HEK293T (cell line): ENCODE data around the gene DCST2.

Source experiments
- CTCF ChIA-PET: fragments of 350-600 bp; formaldehyde crosslinking; extraction: SDS; loops from one replicate; lab custom pipeline; 2021; ENCODE audit warnings: antibody characterized with exemption, inconsistent platforms; lab: Yijun Ruan, JAX
- POLR2A ChIA-PET: fragments of 350-600 bp; formaldehyde crosslinking; extraction: SDS; loops from one replicate; lab custom pipeline; 2020; ENCODE audit warnings: antibody characterized with exemption, inconsistent platforms; lab: Yijun Ruan, JAX
- DNase-seq: peaks from one replicate; pipeline ENCODE4 v3.0.0; 2012; ENCODE audit warnings: mixed read lengths; ENCODE audit errors: extremely low spot score
- ARNT ChIP-seq: fragments of 450-650 bp; IDR thresholded peaks from 2 replicates; pipeline ENCODE4 v1.6.1; 2017; ENCODE audit warnings: mild to moderate bottlenecking
- BHLHE40 ChIP-seq: fragments of 450-650 bp; IDR thresholded peaks from 2 replicates; pipeline ENCODE4 v1.6.1; 2016; ENCODE audit warnings: mild to moderate bottlenecking, moderate library complexity, borderline replicate concordance
- CTBP1 ChIP-seq: fragments of 450-650 bp; IDR thresholded peaks from 2 replicates; pipeline ENCODE4 v1.6.1; 2016; ENCODE audit warnings: borderline replicate concordance
- ELF4 ChIP-seq: fragments of 450-650 bp; IDR thresholded peaks from 2 replicates; pipeline ENCODE4 v1.6.1; 2017; ENCODE audit warnings: antibody characterized with exemption
- FOXA1 ChIP-seq: fragments of 450-650 bp; IDR thresholded peaks from 2 replicates; pipeline ENCODE4 v1.6.1; 2016; ENCODE audit warnings: mild to moderate bottlenecking
- FOXK2 ChIP-seq: fragments of 450-650 bp; IDR thresholded peaks from 2 replicates; pipeline ENCODE4 v1.6.1; 2016; ENCODE audit warnings: mild to moderate bottlenecking
- FOXM1 ChIP-seq: fragments of 450-650 bp; IDR thresholded peaks from 2 replicates; pipeline ENCODE4 v1.6.1; 2017; ENCODE audit warnings: mild to moderate bottlenecking, borderline replicate concordance
- HDGF ChIP-seq: fragments of 450-650 bp; IDR thresholded peaks from 2 replicates; pipeline ENCODE4 v1.6.1; 2017; ENCODE audit warnings: antibody characterized with exemption, borderline replicate concordance
- L3MBTL2 ChIP-seq: fragments of 450-650 bp; conservative IDR thresholded peaks from 2 replicates; pipeline ENCODE4 v1.6.1; 2016; ENCODE audit warnings: mild to moderate bottlenecking
- LEF1 ChIP-seq: fragments of 450-650 bp; IDR thresholded peaks from 2 replicates; pipeline ENCODE4 v1.6.1; 2017; ENCODE audit warnings: mild to moderate bottlenecking, borderline replicate concordance
- NFRKB ChIP-seq: fragments of 450-650 bp; IDR thresholded peaks from 2 replicates; pipeline ENCODE4 v1.6.1; 2016; ENCODE audit warnings: mild to moderate bottlenecking, moderate library complexity
- PKNOX1 ChIP-seq: fragments of 450-650 bp; IDR thresholded peaks from 2 replicates; pipeline ENCODE4 v1.6.1; 2016
- SP1 ChIP-seq: fragments of 450-650 bp; IDR thresholded peaks from 2 replicates; pipeline ENCODE4 v1.6.1; 2017
- SUZ12 ChIP-seq: fragments of 450-650 bp; IDR thresholded peaks from 2 replicates; pipeline ENCODE4 v1.6.1; 2016; ENCODE audit warnings: mild to moderate bottlenecking
- TARDBP ChIP-seq: fragments of 450-650 bp; IDR thresholded peaks from 2 replicates; pipeline ENCODE4 v1.6.1; 2016
- ZNF384 ChIP-seq: fragments of 450-650 bp; IDR thresholded peaks from 2 replicates; pipeline ENCODE4 v1.6.1; 2016

Gene DCST2

GRCh38 chr1:155022927-155023236, 10.7 kb downstream of the DCST2 start:
- ChIA-PET CTCF (interaction anchor here (1.4 kb wide), 1 partner anchor 23 kb away, joined by 4 read pairs; no protein-coding TSS in a partner anchor), POLR2A (interaction anchor here (0.9 to 1.2 kb wide), 2 partner anchors 24 to 62 kb away, joined by 3 to 4 read pairs; partner anchors contain the start of gene PYGO2)
- TF ChIP-seq ARNT = no peak
- TF ChIP-seq SP1 = no peak
- no peak for TF ChIP-seq TARDBP
- no peak for DNase-seq

DNA sequence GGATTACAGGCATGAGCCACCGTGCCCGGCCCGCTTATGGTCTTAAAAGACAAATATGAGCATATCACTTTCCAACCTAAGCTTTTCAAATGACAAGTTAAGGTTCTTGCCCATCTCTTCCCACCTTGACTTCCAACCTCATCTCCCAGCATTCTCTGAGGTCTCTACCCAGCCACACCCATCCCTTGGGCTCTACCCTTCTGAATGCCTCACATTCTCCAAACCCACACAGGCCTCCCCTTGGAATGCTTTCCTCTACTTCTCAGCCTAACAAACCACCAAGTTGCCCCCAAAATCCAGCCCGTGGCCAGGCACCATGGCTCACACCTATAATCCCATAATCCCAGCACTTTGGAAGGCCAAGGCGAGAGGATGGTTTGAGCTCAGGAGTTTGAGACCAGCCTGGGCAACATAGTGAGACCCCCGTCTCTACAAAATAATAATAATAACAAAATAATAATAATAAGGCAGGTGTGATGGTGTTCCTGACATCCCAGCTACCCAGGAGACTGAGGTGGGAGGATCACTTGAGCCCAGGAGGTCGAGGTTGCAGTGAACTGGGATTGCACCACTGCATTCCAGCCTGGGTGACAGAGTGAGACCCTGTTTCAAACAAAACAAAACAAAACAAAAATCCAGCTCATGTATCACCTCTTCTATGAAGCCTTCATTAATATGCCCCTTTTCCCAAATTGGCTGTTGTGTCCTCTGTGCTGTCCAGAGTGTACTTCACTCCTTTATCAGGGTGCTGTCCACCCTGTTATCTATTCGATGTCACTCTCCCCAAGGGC, 11.2 kb downstream of the DCST2 start:
- ChIA-PET POLR2A (interaction anchor here (1.2 kb wide), 1 partner anchor 24 kb away, joined by 4 read pairs; no protein-coding TSS in a partner anchor), CTCF (interaction anchor here (1.4 kb wide), 1 partner anchor 22 kb away, joined by 4 read pairs; no protein-coding TSS in a partner anchor)
- DNase-seq = no peak
- no peak for TF ChIP-seq TARDBP
- no peak for TF ChIP-seq L3MBTL2
- TF ChIP-seq FOXK2 = no peak
- TF ChIP-seq SUZ12 = no peak
- TF ChIP-seq NFRKB = no peak
- TF ChIP-seq ELF4 = no peak
- no peak for TF ChIP-seq SP1

DNA sequence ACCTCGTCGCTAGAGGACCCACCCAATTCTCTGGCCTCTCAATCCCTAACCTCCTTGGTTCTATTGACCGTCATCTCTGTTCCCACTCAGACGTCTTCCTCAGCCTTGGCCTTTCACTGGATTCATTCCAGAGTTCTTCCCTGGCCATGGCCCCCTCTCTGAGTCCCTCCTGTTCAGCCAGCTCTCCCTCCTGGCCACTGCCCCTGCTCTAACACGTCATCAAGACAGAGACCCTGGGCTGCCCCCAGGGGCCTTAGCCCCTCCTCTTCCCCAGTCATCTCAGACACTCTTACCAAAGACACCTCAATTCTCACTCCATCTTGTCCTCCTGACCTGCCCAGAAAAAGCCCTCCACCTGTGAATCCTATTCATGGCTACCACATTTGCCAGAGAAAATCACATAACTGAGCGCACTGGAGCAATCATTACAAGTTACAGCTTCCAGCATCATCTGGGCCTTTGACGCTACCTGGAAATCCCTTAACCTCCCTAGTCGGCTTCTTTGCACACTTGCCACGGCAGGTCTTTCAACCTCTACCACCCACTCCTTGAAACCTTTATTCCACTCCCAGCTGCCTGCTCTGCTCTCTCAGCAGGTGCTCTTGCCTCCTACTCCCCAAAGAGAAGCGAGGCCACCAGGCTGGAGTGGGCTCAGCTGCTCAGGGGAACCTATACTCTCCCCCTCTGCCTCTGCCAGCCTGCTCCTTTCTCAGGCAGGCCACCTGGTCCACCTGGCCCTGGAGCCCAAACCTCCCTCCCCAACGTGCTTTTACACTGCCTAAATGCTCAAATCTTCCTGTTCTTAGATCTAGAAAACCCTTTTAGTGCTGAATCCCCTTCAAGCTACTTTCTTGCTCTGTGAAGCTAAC, 14.0 kb downstream of the DCST2 start:
- ChIA-PET POLR2A (interaction anchor here (0.9 to 1.4 kb wide), 4 partner anchors 19 to 83 kb away, joined by 3 read pairs; partner anchors contain the start of gene PMVK), CTCF (interaction anchor here (0.8 to 1.1 kb wide), 2 partner anchors 31 to 59 kb away, joined by 3 read pairs; partner anchors contain the start of gene ADAM15)
- no peak for DNase-seq
- TF ChIP-seq ELF4 = no peak
- TF ChIP-seq FOXK2 = no peak
- no peak for TF ChIP-seq TARDBP
- TF ChIP-seq FOXA1 = no peak
- no peak for TF ChIP-seq NFRKB
- no peak for TF ChIP-seq L3MBTL2
- TF ChIP-seq SP1 = no peak
- no peak for TF ChIP-seq FOXM1
- TF ChIP-seq BHLHE40 = no peak
- no peak for TF ChIP-seq ZNF384
- no peak for TF ChIP-seq LEF1
- no peak for TF ChIP-seq SUZ12
- no peak for TF ChIP-seq CTBP1
- TF ChIP-seq PKNOX1 = no peak
- TF ChIP-seq ARNT = no peak
- TF ChIP-seq HDGF = no peak

GRCh38 chr1:155018617-155019348, 14.8 kb downstream of the DCST2 start:
- TF ChIP-seq CTBP1 = no peak
- TF ChIP-seq L3MBTL2 = no peak
- TF ChIP-seq FOXM1 = no peak
- no peak for TF ChIP-seq ARNT
- TF ChIP-seq SP1 = no peak
- TF ChIP-seq FOXA1 = no peak
- no peak for TF ChIP-seq NFRKB
- TF ChIP-seq ELF4 = no peak
- no peak for TF ChIP-seq HDGF
- no peak for TF ChIP-seq ZNF384
- TF ChIP-seq SUZ12 = no peak
- TF ChIP-seq BHLHE40 = no peak
- TF ChIP-seq TARDBP = no peak
- no peak for TF ChIP-seq FOXK2
- no peak for TF ChIP-seq PKNOX1
- no peak for TF ChIP-seq LEF1
- ChIA-PET POLR2A (interaction anchor here (0.9 to 5.3 kb wide), 5 partner anchors 18 to 82 kb away, joined by 3 to 43 read pairs (median 3); partner anchors contain the start of gene PMVK), CTCF (interaction anchor here (0.8 to 1.8 kb wide), 4 partner anchors 9 to 58 kb away, joined by 3 to 12 read pairs (median 4); partner anchors contain the start of genes DCST1 and DCST2)
- no peak for DNase-seq

DNA sequence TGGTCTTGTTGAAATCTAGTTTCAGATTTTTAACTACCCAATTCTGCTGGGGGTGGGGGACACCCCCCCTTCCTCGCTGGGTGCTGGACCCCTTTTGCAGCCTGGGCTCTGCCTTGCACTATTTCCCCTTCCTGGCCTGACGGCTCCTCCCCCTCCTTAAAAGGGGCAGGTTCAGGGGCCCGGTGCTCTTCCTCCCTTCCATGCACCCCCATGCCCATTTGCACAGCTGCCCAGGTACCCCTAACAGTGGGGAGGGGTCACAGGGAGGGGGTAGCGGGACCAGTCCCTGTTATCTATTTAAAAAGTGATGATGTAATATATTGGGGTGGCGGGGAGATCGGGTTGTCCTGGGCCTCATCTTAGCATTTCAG, 15.7 kb downstream of the DCST2 start:
- CTCF ChIA-PET = interaction anchor here (0.6 to 4.3 kb wide), 24 partner anchors 8 to 290 kb away, joined by 3 to 45 read pairs (median 4); partner anchors contain the start of genes DCST1, DCST2, EFNA3 and FLAD1
- POLR2A ChIA-PET = interaction anchor here (0.6 to 5.3 kb wide), 11 partner anchors 9 to 48 kb away, joined by 3 to 43 read pairs (median 5); partner anchors contain the start of genes ADAM15, LENEP and SHC1
- TF ChIP-seq L3MBTL2 (no peak), PKNOX1 (no peak), ELF4 (no peak), ZNF384 (no peak), TARDBP (no peak), LEF1 (no peak), BHLHE40 (no peak), FOXK2 (no peak), FOXA1 (no peak), SP1 (no peak), SUZ12 (no peak), ARNT (no peak), FOXM1 (no peak), HDGF (no peak), CTBP1 (no peak)
- no peak for DNase-seq
